CD14-positive monocyte (primary cell): ENCODE data around the gene KIF3B. TPM values are rescaled to one million over a fixed set of nuclear protein-coding genes. Genes with fewer than 3 reads are reported as not detected.

Experiments used
- DNase-seq, 3 donors: peaks; one replicate each; pipeline ENCODE4 v3.0.0-alpha.2; 2011 to 2022
- H2AFZ ChIP-seq: 2 replicates; pipeline ENCODE4 v1.6.0; 2012; ENCODE audit warnings: mild to moderate bottlenecking, low read depth, low read length, inconsistent platforms; ENCODE audit not compliant: insufficient read depth, poor library complexity, severe bottlenecking
- H3K27ac ChIP-seq, 2 donors: 1 replicate in 1 of 2; 2 replicates in 1 of 2; pipeline ENCODE4 v1.5.1; 2012 to 2013; ENCODE audit warnings: low read length in 2 of 2, control low read depth in 1 of 2, inconsistent platforms in 1 of 2, low read depth in 1 of 2, mild to moderate bottlenecking in 1 of 2
- H3K27me3 ChIP-seq, 2 donors: one replicate each; pipeline versions ENCODE4 v1.6.0 to v1.6.1; 2011 to 2013; ENCODE audit warnings: low read length in 2 of 2; ENCODE audit not compliant: control insufficient read depth in 2 of 2, insufficient read depth in 2 of 2
- H3K36me3 ChIP-seq, 2 donors: replicated peaks in 1 of 2; 1 replicate in 1 of 2; 2 replicates in 1 of 2; pipeline versions ENCODE4 v1.5.1 to v1.6.1; 2012 to 2013; ENCODE audit warnings: low read length in 2 of 2, control low read depth in 1 of 2, inconsistent platforms in 1 of 2, mild to moderate bottlenecking in 1 of 2; ENCODE audit not compliant: insufficient read depth in 2 of 2, control insufficient read depth in 1 of 2
- H3K4me1 ChIP-seq, 2 donors: 1 replicate in 1 of 2; 2 replicates in 1 of 2; pipeline versions ENCODE4 v1.5.1 to v1.6.1; 2012 to 2013; ENCODE audit warnings: low read length in 2 of 2, control low read depth in 1 of 2, inconsistent platforms in 1 of 2, mild to moderate bottlenecking in 1 of 2, moderate library complexity in 1 of 2; ENCODE audit not compliant: insufficient read depth in 2 of 2, control insufficient read depth in 1 of 2
- H3K4me2 ChIP-seq: replicated peaks from 2 replicates; pipeline ENCODE3; 2012; ENCODE audit warnings: low read length, moderate library complexity, mild to moderate bottlenecking; ENCODE audit not compliant: poor library complexity, severe bottlenecking; ENCODE audit errors: extremely low read depth
- H3K4me3 ChIP-seq, 3 experiments: fragments of 200-600 bp in 1 of 3; sonication (generic) in 1 of 3; replicated peaks in 1 of 3; 1 replicate in 2 of 3; 2 replicates in 1 of 3; pipeline ENCODE4 v1.5.1; 2011 to 2013; ENCODE audit warnings: low read length in 3 of 3, mild to moderate bottlenecking in 3 of 3, control low read depth in 2 of 3, low read depth in 2 of 3, inconsistent platforms in 1 of 3, moderate library complexity in 1 of 3
- H3K79me2 ChIP-seq: 2 replicates; pipeline ENCODE4 v1.6.0; 2012; ENCODE audit warnings: mild to moderate bottlenecking, control low read depth, inconsistent platforms, low read length, moderate library complexity; ENCODE audit not compliant: insufficient read depth
- H3K9ac ChIP-seq: 2 replicates; pipeline ENCODE4 v1.6.0; 2017; ENCODE audit warnings: low read length, mild to moderate bottlenecking; ENCODE audit not compliant: insufficient read depth, poor library complexity, severe bottlenecking
- H3K9me3 ChIP-seq, 2 donors: replicated peaks in 1 of 2; 1 replicate in 1 of 2; 2 replicates in 1 of 2; pipeline versions ENCODE4 v1.5.1 to v1.6.1; 2012 to 2013; ENCODE audit warnings: low read length in 2 of 2, control low read depth in 1 of 2; ENCODE audit not compliant: control insufficient read depth in 1 of 2, insufficient read depth in 1 of 2
- H4K20me1 ChIP-seq: 2 replicates; pipeline ENCODE4 v1.6.0; 2012; ENCODE audit warnings: mild to moderate bottlenecking, low read length, control low read depth, moderate library complexity; ENCODE audit not compliant: insufficient read depth
- H3K27ac Mint-ChIP-seq, 7 donors: one replicate each; pipeline ENCODE4 v1.8.0; 2020; ENCODE audit warnings: mild to moderate bottlenecking in 7 of 7, mixed read lengths in 7 of 7, moderate library complexity in 6 of 7, inconsistent platforms in 2 of 7
- H3K27me3 Mint-ChIP-seq, 3 donors: one replicate each; pipeline ENCODE4 v1.8.0; 2021 to 2022; ENCODE audit warnings: low read depth in 3 of 3, mild to moderate bottlenecking in 3 of 3, mixed read lengths in 3 of 3, moderate library complexity in 3 of 3, inconsistent platforms in 1 of 3
- H3K36me3 Mint-ChIP-seq, 2 donors: one replicate each; pipeline ENCODE4 v1.8.0; 2020; ENCODE audit warnings: mixed read lengths in 2 of 2, inconsistent platforms in 1 of 2, mild to moderate bottlenecking in 1 of 2
- H3K4me1 Mint-ChIP-seq: one replicate; pipeline ENCODE4 v1.8.0; 2020; ENCODE audit warnings: mild to moderate bottlenecking, mixed read lengths
- H3K4me3 Mint-ChIP-seq, 2 donors: one replicate each; pipeline ENCODE4 v1.8.0; 2020; ENCODE audit warnings: mild to moderate bottlenecking in 2 of 2, mixed read lengths in 2 of 2, moderate library complexity in 1 of 2
- H3K9me3 Mint-ChIP-seq, 7 donors: one replicate each; pipeline ENCODE4 v1.8.0; 2020 to 2022; ENCODE audit warnings: mixed read lengths in 7 of 7, mild to moderate bottlenecking in 6 of 7, moderate library complexity in 6 of 7, inconsistent platforms in 2 of 7
- WGBS: methylation state at CpG from one replicate; pipeline ENCODE4 v1.1.5; 2013; ENCODE audit warnings: missing lambda C conversion rate; ENCODE audit not compliant: insufficient coverage; 5-methylcytosine and 5-hydroxymethylcytosine counted together
- intact Hi-C, 2 donors: fragments of 100-400 bp; cut with micrococcal nuclease; formaldehyde crosslinking; loops; one replicate each; pipeline versions ENCODE4 v1.15.0 to v1.15.1; 2023
- polyA plus RNA-seq, 3 donors: library from polyadenylated mRNA; depleted of rRNA in 1 of 3; unstranded in 2 of 3; stranded (reverse) in 1 of 3; fragments of 300-500 nt in 2 of 3; fragments of >200 nt in 1 of 3; fragmentation: Illumina TruSeq in 2 of 3; gene quantifications; 1 replicate in 2 of 3; 2 replicates in 1 of 3; pipeline ENCODE4 v1.2.3, GENCODE V29; 2012 to 2021
- TF ChIP-seq, protein P1 (sequence below): fragments of 200-600 bp; IDR thresholded peaks from one replicate; pipeline ENCODE4 v1.8.0; 2022; ENCODE audit warnings: antibody characterized with exemption, mild to moderate bottlenecking

The KIF3B gene
- polyA plus RNA-seq, 3 donors = 1.5 to 7.5 (median 3.4) TPM

DNA sequence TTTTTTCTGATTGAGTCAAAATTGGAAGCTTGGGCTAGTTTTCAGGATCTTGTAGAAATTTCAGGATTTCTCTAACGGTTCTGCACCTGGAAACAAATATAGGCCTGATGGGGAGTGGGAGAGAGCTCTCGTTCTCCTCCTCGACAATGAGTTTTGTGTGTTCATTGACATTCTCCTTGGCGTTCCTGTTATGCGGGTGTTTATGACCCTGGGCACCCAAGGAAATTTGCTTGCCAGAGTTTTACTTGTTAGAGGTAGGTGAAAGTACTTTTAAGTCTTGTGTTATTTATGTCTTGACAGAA lies 82.8 kb downstream of the KIF3B start:
- no peaks in the 10 kb centered on the region for H3K27me3 Mint-ChIP-seq
- peaks cover 65% of the 10 kb centered on the region for H4K20me1 ChIP-seq
- no peak for DNase-seq
- TF ChIP-seq, protein P1, sequence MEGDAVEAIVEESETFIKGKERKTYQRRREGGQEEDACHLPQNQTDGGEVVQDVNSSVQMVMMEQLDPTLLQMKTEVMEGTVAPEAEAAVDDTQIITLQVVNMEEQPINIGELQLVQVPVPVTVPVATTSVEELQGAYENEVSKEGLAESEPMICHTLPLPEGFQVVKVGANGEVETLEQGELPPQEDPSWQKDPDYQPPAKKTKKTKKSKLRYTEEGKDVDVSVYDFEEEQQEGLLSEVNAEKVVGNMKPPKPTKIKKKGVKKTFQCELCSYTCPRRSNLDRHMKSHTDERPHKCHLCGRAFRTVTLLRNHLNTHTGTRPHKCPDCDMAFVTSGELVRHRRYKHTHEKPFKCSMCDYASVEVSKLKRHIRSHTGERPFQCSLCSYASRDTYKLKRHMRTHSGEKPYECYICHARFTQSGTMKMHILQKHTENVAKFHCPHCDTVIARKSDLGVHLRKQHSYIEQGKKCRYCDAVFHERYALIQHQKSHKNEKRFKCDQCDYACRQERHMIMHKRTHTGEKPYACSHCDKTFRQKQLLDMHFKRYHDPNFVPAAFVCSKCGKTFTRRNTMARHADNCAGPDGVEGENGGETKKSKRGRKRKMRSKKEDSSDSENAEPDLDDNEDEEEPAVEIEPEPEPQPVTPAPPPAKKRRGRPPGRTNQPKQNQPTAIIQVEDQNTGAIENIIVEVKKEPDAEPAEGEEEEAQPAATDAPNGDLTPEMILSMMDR = no peak
- peaks cover 1 to 8% of the 10 kb centered on the region in 2 donors for H3K36me3 Mint-ChIP-seq
- H3K27me3 ChIP-seq = no peaks in the 10 kb centered on the region
- no peak overlapping the region for H3K4me3 ChIP-seq
- peaks cover 49% of the 10 kb centered on the region for H3K4me1 Mint-ChIP-seq
- no peak overlapping the region for H3K9ac ChIP-seq
- H3K4me3 Mint-ChIP-seq = peak overlapping the region in 1 of 2 donors; percentile 82
- no peaks in the 10 kb centered on the region for H3K36me3 ChIP-seq
- intact Hi-C loops = loop anchor here in 1 of 2 donors (10.0 kb wide), 1 partner anchor 455 kb away; the partner anchor contains the start of gene MAPRE1
- peak overlapping the region; percentile 100 for H3K4me2 ChIP-seq
- H3K79me2 ChIP-seq = peaks cover 70% of the 10 kb centered on the region
- WGBS = 80% methylated on average over 5 of the region's 5 CpGs
- peak overlapping the region in 1 of 2 donors; percentile 91 for H3K27ac ChIP-seq
- no peaks in the 10 kb centered on the region for H3K9me3 Mint-ChIP-seq
- H3K4me1 ChIP-seq = peaks cover 31 to 41% of the 10 kb centered on the region in 2 donors
- peak overlapping the region in 3 of 7 donors; percentile 46 to 77 (median 74) for H3K27ac Mint-ChIP-seq
- H2AFZ ChIP-seq = no peak overlapping the region
- no peaks in the 10 kb centered on the region for H3K9me3 ChIP-seq

DNA sequence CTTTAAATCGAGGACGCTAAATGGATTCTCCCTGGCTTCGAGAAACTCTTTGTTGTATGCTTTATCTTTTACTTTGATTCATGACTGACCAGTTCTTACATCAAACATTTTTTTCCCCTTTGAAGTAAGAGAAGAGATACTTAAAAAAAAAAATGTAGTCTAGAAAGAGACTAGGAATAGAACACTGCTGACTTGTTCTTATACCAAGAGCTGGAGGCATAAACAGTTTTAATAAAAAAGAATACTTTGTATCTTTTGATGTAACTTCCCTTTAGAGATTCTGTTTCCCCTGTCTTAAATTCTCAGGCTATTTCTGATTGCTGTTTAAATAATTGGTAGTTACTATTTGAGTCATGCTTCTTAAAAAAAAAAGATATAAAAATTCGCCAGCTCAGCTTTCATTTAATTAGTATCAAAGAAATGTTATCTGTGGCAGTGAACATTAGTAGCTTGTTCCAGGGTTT lies 85.5 kb downstream of the KIF3B start:
- peaks cover 94% of the 10 kb centered on the region for H3K79me2 ChIP-seq

More for the DNA sequence above, 85.5 kb downstream of the KIF3B start:
- Histone ChIP-seq H3K9ac (no peak overlapping the region), H2AFZ (no peak overlapping the region), H3K9me3 (no peaks in the 10 kb centered on the region), H3K4me2 (no peak overlapping the region), H3K4me1 (peaks cover 15 to 23% of the 10 kb centered on the region in 2 donors), H3K4me3 (no peak overlapping the region), H3K27me3 (no peaks in the 10 kb centered on the region), H3K36me3 (peaks cover 3 to 14% of the 10 kb centered on the region in 2 donors), H3K27ac (no peak overlapping the region), H4K20me1 (peaks cover 92% of the 10 kb centered on the region)
- intact Hi-C loops = loop anchor here in 1 of 2 donors (10.0 kb wide), 1 partner anchor 452 kb away; the partner anchor contains the start of gene MAPRE1
- Mint-ChIP-seq H3K27me3 (no peaks in the 10 kb centered on the region), H3K4me3 (no peak overlapping the region), H3K27ac (no peak overlapping the region), H3K4me1 (peaks cover 42% of the 10 kb centered on the region), H3K9me3 (no peaks in the 10 kb centered on the region), H3K36me3 (peaks cover 15 to 20% of the 10 kb centered on the region in 2 donors)
- TF ChIP-seq, protein P1 = no peak
- no peak for DNase-seq
- 100% methylated on average over 1 of the region's 4 CpGs for WGBS
